ENCODE measurements around the gene LSM14A. TPM values are rescaled to one million over a fixed set of nuclear protein-coding genes. Genes with fewer than 3 reads are reported as not detected.
A peak's percentile ranks its signal among the peaks of the same experiment; 100 is the strongest.

Gene LSM14A
- total and polyA plus RNA-seq, 9 of the 15 experiments (the other 6 are each of a cell fraction or from before 2014, with no cell fraction given): 19.5 to 150 (median 95.1) TPM

- TF ChIP-seq MNT (conservative IDR thresholded peaks at IDR 0.05) (peak; percentile 50 to 54; a peak in 3 of 4 replicates), SMARCA4 (IDR thresholded peaks at IDR 0.05) (no peak), EGR1 (conservative IDR thresholded peaks at IDR 0.05) (peak; percentile 77), ZNF408 (CRISPR knock-in tag; IDR thresholded peaks at IDR 0.05; ENCODE audit: low read depth) (no peak), KAT8 (IDR thresholded peaks at IDR 0.05; ENCODE audit: low read depth) (no peak), CTCF (IDR thresholded peaks at IDR 0.05 in 2 of 3, conservative IDR thresholded peaks at IDR 0.05 in 1 of 3; ENCODE audit: insufficient read depth in 2 of 3, low read depth in 1 of 3, low read length in 3 of 3) (peak in 1 of 3 experiments; percentile 23; a peak in 1 of 6 replicates), NCOR1 (IDR thresholded peaks at IDR 0.05) (0 out of 2 replicates have a peak, but pooled peaks have one; percentile 10), ZNF764 (CRISPR knock-in tag; IDR thresholded peaks at IDR 0.05; ENCODE audit: low read depth) (no peak), ZNF551 (CRISPR knock-in tag; IDR thresholded peaks at IDR 0.05) (no peak), NRF1 (conservative IDR thresholded peaks at IDR 0.05 in 1 of 2, IDR thresholded peaks at IDR 0.05 in 1 of 2) (peak in 1 of 2 experiments; percentile 46; a peak in 1 of 4 replicates), ZNF395 (CRISPR knock-in tag; IDR thresholded peaks at IDR 0.05) (peak; percentile 65; the same call in 1 of the 2 replicates), ARHGAP35 (IDR thresholded peaks at IDR 0.05; ENCODE audit: partially characterized antibody) (peak; percentile 15), ZNF41 (CRISPR knock-in tag; conservative IDR thresholded peaks at IDR 0.05) (no peak), TBP (optimal IDR thresholded peaks at IDR 0.05; ENCODE audit: low read depth, low read length) (peak; percentile 42), MAZ (CRISPR knock-in tag; conservative IDR thresholded peaks at IDR 0.05 in 1 of 2, IDR thresholded peaks at IDR 0.05 in 1 of 2) (peak; percentile 69 to 95), POLR2B (IDR thresholded peaks at IDR 0.05; ENCODE audit: low read depth, partially characterized antibody) (peak; percentile 85), RAD21 (CRISPR knock-in tag; conservative IDR thresholded peaks at IDR 0.05 in 1 of 2, IDR thresholded peaks at IDR 0.05 in 1 of 2) (no peak; a peak in 1 of 4 replicates), BCOR (IDR thresholded peaks at IDR 0.05) (no peak), POLR2H (tag; IDR thresholded peaks at IDR 0.05; ENCODE audit: low read depth) (peak; percentile 39), ETS1 (conservative IDR thresholded peaks at IDR 0.05; ENCODE audit: control insufficient read depth, low read depth, low read length) (peak; percentile 48; the same call in 1 of the 2 replicates), ZNF431 (CRISPR knock-in tag; IDR thresholded peaks at IDR 0.05) (no peak), KDM5B (IDR thresholded peaks at IDR 0.05; ENCODE audit: insufficient replicate concordance, low read depth, low read length) (peak; percentile 93), RFX1 (IDR thresholded peaks at IDR 0.05) (no peak)
Observed at GRCh38 chr19:34254046-34254697, 81.9 kb downstream of the LSM14A start, which contains the start of gene GARRE1 (continued).

Measured in K562 (cell line).